ENCODE measurements around the gene C16orf46.

DNA sequence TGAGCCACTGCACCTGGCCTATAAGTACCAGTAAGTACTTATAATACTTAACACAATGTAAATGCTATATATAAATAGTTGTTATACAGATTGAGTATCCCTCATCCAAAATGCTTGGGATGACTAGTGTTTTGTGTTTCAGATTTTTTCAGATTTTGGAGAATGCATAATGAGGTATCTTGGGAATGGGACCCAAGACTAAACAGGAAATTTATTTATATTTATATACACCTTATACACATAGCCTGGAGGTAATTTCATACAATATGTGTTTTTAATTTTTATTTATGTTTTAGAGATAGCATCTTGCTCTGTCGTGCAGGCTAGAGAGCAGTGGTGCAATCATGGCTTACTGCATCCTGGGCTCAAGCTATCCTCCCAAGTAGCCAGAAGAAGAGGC is 28.9 kb upstream of the C16orf46 start:
- no peak for TF ChIP-seq POLR2AphosphoS5 (IDR thresholded peaks at IDR 0.05)
- TF ChIP-seq POLR2A (IDR thresholded peaks at IDR 0.05) = no peak

All from breast epithelium (tissue), 3 donors.